ENCODE measurements around the gene SEM1.

The SEM1 gene

DNA sequence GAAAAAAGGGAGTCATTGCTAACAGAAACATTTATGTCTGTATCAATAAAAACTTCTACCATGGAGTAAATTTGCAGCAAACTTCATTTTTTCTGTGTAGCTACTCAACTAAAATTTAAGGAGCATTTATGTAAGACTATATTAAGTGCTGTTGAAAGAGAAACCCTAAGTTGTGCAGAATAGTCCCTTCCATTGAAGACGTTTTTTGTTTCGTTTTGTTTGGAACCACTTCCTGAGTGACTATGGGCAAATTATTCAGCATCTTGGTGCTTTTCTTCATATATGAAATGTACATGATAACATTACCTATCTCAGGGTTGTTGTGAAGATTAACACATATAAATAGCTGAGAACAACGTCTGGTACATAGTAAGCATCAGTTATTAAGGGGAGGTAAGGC is 24.3 kb downstream of the SEM1 start:
- Histone ChIP-seq H3K9ac (ENCODE audit: low read length) (no peak overlapping the region), H3K4me2 (ENCODE audit: low read length) (no peak overlapping the region), H3K4me3 (ENCODE audit: low read depth, low read length, poor library complexity, severe bottlenecking) (no peak overlapping the region), H3K9me3 (ENCODE audit: low read length) (no peaks in the 10 kb centered on the region), H3K79me2 (ENCODE audit: insufficient read depth, low read length) (0 out of 2 replicates have a peak, but pooled peaks cover 2% of the 10 kb centered on the region), H2AFZ (ENCODE audit: low read length) (no peak overlapping the region), H3F3A (ENCODE audit: insufficient read depth, low read length) (no peaks in the 10 kb centered on the region), H3K4me1 (ENCODE audit: insufficient read depth, low read length, severe bottlenecking) (no peaks in the 10 kb centered on the region), H3K27me3 (ENCODE audit: insufficient read depth, low read length) (no peaks in the 10 kb centered on the region), H3K36me3 (ENCODE audit: insufficient read depth, low read length) (peaks cover 53% of the 10 kb centered on the region), H4K20me1 (ENCODE audit: insufficient read depth, low read length) (no peaks in the 10 kb centered on the region), H3K9me2 (ENCODE audit: low read depth, low read length) (no peaks in the 10 kb centered on the region), H3K27ac (ENCODE audit: low read depth, low read length, poor library complexity, severe bottlenecking) (no peak overlapping the region)
- TF ChIP-seq EZH2 (IDR thresholded peaks at IDR 0.05; ENCODE audit: borderline replicate concordance, low read length), result no peak
- TF ChIP-seq, protein P1, sequence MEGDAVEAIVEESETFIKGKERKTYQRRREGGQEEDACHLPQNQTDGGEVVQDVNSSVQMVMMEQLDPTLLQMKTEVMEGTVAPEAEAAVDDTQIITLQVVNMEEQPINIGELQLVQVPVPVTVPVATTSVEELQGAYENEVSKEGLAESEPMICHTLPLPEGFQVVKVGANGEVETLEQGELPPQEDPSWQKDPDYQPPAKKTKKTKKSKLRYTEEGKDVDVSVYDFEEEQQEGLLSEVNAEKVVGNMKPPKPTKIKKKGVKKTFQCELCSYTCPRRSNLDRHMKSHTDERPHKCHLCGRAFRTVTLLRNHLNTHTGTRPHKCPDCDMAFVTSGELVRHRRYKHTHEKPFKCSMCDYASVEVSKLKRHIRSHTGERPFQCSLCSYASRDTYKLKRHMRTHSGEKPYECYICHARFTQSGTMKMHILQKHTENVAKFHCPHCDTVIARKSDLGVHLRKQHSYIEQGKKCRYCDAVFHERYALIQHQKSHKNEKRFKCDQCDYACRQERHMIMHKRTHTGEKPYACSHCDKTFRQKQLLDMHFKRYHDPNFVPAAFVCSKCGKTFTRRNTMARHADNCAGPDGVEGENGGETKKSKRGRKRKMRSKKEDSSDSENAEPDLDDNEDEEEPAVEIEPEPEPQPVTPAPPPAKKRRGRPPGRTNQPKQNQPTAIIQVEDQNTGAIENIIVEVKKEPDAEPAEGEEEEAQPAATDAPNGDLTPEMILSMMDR (IDR thresholded peaks at IDR 0.05; ENCODE audit: low read length), result no peak

- H3K79me2 ChIP-seq (ENCODE audit: insufficient read depth, low read length), result no peaks in the 10 kb centered on the region
- H4K20me1 ChIP-seq (ENCODE audit: insufficient read depth, low read length), result no peaks in the 10 kb centered on the region
These were observed 29.8 kb downstream of the SEM1 start for GRCh38 chr7:96679886-96680285.

DNA sequence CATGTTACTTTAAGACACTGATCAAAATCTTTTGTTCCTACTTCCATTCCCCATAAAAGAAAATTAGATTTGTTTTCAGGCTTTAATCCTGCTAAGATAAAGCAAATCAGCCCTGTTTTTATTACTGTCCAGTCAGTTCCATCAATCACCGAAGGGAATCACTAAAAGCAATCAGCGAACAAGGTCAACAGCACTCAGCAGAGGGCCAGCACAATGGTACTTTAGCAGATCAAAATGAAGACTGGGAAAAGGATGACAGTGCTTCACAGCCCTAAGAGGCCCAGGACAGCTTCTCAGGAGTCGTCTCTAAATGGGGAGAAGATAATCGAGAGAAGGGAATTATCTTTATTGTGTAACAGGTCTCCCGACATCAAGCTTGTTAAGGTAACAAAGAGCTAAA is 32.7 kb downstream of the SEM1 start:
- Histone ChIP-seq H4K20me1 (ENCODE audit: insufficient read depth, low read length) (no peaks in the 10 kb centered on the region), H2AFZ (ENCODE audit: low read length) (no peak overlapping the region), H3F3A (ENCODE audit: insufficient read depth, low read length) (no peaks in the 10 kb centered on the region), H3K9me2 (ENCODE audit: low read depth, low read length) (no peaks in the 10 kb centered on the region), H3K27me3 (ENCODE audit: insufficient read depth, low read length) (no peaks in the 10 kb centered on the region), H3K79me2 (ENCODE audit: insufficient read depth, low read length) (no peaks in the 10 kb centered on the region), H3K4me3 (ENCODE audit: low read depth, low read length, poor library complexity, severe bottlenecking) (no peak overlapping the region), H3K9ac (ENCODE audit: low read length) (no peak overlapping the region), H3K36me3 (ENCODE audit: insufficient read depth, low read length) (no peaks in the 10 kb centered on the region), H3K9me3 (ENCODE audit: low read length) (no peaks in the 10 kb centered on the region), H3K4me2 (ENCODE audit: low read length) (no peak overlapping the region), H3K4me1 (ENCODE audit: insufficient read depth, low read length, severe bottlenecking) (no peaks in the 10 kb centered on the region), H3K27ac (ENCODE audit: low read depth, low read length, poor library complexity, severe bottlenecking) (no peak overlapping the region)
- TF ChIP-seq, protein P1 (IDR thresholded peaks at IDR 0.05; ENCODE audit: low read length), result no peak
- no peak for TF ChIP-seq EZH2 (IDR thresholded peaks at IDR 0.05; ENCODE audit: borderline replicate concordance, low read length)

More at GRCh38 chr7:96679886-96680285, 29.8 kb downstream of the SEM1 start:
- Histone ChIP-seq H3K9me3 (ENCODE audit: low read length) (no peaks in the 10 kb centered on the region), H3K4me1 (ENCODE audit: insufficient read depth, low read length, severe bottlenecking) (no peaks in the 10 kb centered on the region), H3K4me2 (ENCODE audit: low read length) (no peak overlapping the region), H3F3A (ENCODE audit: insufficient read depth, low read length) (no peaks in the 10 kb centered on the region), H3K27me3 (ENCODE audit: insufficient read depth, low read length) (no peaks in the 10 kb centered on the region), H3K27ac (ENCODE audit: low read depth, low read length, poor library complexity, severe bottlenecking) (no peak overlapping the region), H2AFZ (ENCODE audit: low read length) (no peak overlapping the region), H3K4me3 (ENCODE audit: low read depth, low read length, poor library complexity, severe bottlenecking) (no peak overlapping the region), H3K9me2 (ENCODE audit: low read depth, low read length) (no peaks in the 10 kb centered on the region), H3K36me3 (ENCODE audit: insufficient read depth, low read length) (peaks cover 13% of the 10 kb centered on the region), H3K9ac (ENCODE audit: low read length) (no peak overlapping the region)
- TF ChIP-seq EZH2 (IDR thresholded peaks at IDR 0.05; ENCODE audit: borderline replicate concordance, low read length), result no peak
- TF ChIP-seq, protein P1 (IDR thresholded peaks at IDR 0.05; ENCODE audit: low read length), result no peak

Data from OCI-LY1 (cell line).